GM18909 (cell line): ENCODE measurements around the gene RFX3.

Source experiments
- ATAC-seq: cut with Tn5 transposase; IDR thresholded peaks from one replicate; pipeline ENCODE4 v1.9.1; 2021; ENCODE audit warnings: mild to moderate bottlenecking; ENCODE audit not compliant: unreplicated experiment, poor library complexity

RFX3 gene

GRCh38 chr9:3177146-3177761, 348.5 kb downstream of the RFX3 start:
- no peak for ATAC-seq

- ATAC-seq = no peak
Observed at GRCh38 chr9:3173374-3173773, 352.4 kb downstream of the RFX3 start.

- ATAC-seq = no peak
Observed at GRCh38 chr9:3170819-3171218, 355.0 kb downstream of the RFX3 start.
